Measurements from ENCODE around the gene BAK1. TPM values are rescaled to one million over a fixed set of nuclear protein-coding genes. Genes with fewer than 3 reads are reported as not detected.

Gene BAK1
- polyA plus RNA-seq, 1 donor (not counting 4 experiments of a cell fraction or from before 2014, with no cell fraction given), result 61.1 TPM

DNA sequence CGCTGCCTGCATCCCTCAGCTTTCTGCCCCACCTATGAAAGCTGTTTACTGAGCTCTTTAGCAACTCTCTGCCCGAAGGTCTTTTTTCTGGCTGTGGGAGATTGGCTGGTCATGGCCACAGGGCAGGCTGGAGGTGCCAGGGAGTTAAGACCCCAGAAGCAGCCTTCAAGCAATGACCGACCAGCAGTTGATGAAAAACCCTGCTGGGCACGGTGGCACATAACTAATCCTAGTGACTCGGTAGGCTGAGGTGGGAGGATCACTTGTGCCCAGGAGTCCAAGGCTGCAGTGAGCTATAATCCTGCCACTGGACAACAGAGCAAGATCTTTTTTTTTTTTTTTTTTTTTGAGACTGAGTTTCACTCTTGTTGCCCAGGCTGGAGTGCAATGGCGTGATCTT, 20.7 kb upstream of the BAK1 start:
- H3K9me1 ChIP-seq (ENCODE audit: control insufficient read depth, extremely low read depth, insufficient read depth, low read length), result no peaks in the 10 kb centered on the region
- FAIRE-seq (no peak), DNase-seq (ENCODE audit: low read depth, low spot score) (no peak)
- no peak overlapping the region for H3K9ac ChIP-seq (ENCODE audit: control insufficient read depth, extremely low read depth, insufficient read depth, low read length)
- H3K4me2 ChIP-seq (ENCODE audit: control insufficient read depth, extremely low read depth, insufficient read depth, low read depth, low read length), result no peak overlapping the region
- no peak overlapping the region for H3K27ac ChIP-seq (ENCODE audit: control insufficient read depth, insufficient read depth, low read length)
- no peaks in the 10 kb centered on the region for H4K20me1 ChIP-seq (ENCODE audit: control insufficient read depth, extremely low read depth, insufficient read depth, low read length)
- H2AFZ ChIP-seq (ENCODE audit: control insufficient read depth, low read length), result no peak overlapping the region
- no peak for TF ChIP-seq CTCF (optimal IDR thresholded peaks at IDR 0.05 in 1 of 3, IDR thresholded peaks at IDR 0.05 in 1 of 3, conservative IDR thresholded peaks at IDR 0.05 in 1 of 3; ENCODE audit: extremely low read depth in 1 of 3, insufficient read depth in 2 of 3, low read length in 3 of 3)
- TF ChIP-seq EZH2 (IDR thresholded peaks at IDR 0.05; ENCODE audit: low read length), result no peak
- peaks cover 9% of the 10 kb centered on the region for H3K4me1 ChIP-seq (ENCODE audit: control insufficient read depth, extremely low read depth, insufficient read depth, low read length)
- no peak overlapping the region for H3K4me3 ChIP-seq (ENCODE audit: control insufficient read depth in 2 of 3, extremely low read depth in 1 of 3, insufficient read depth in 2 of 3, low read depth in 1 of 3, low read length in 3 of 3)
- dilution Hi-C loops (cut with MboI; ENCODE audit: extremely low pct_ligation_motif_present, low sequenced_read_pairs), result no loop called here
- H3K27me3 ChIP-seq (ENCODE audit: control insufficient read depth, extremely low read depth, insufficient read depth, low read length), result no peaks in the 10 kb centered on the region
- H3K9me3 ChIP-seq (ENCODE audit: control insufficient read depth, low read depth, low read length), result no peaks in the 10 kb centered on the region
- H3K36me3 ChIP-seq (ENCODE audit: control insufficient read depth in 2 of 2, extremely low read depth in 1 of 2, insufficient read depth in 2 of 2, low read length in 2 of 2), result no peaks in the 10 kb centered on the region
- no peaks in the 10 kb centered on the region for H3K79me2 ChIP-seq (ENCODE audit: control insufficient read depth, insufficient read depth, low read length)

DNA sequence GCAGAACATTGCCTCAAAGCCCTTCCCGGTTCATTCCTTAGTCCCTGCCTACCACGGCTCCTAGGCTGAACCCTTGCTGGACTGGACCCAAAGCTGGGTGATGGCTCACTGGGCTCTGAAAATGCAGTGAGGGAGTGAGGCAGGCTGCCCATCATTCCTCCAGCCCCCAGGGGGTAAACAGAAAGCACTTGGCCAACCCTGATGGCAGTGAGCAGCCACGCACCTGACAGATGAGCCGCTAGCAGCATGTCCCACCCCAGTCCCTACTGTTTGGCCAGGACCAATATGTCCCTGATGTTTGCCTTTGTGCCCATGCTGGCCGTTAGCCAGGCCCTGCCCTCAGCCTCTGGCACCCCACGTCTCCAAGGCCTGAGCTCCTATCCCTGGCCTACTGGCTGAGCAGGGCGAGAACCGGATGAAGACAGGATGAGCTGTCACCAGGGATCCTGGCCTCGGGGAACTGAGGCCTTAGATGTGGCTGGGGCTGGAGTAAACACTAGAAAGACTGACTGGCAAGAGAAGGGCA, 19.4 kb upstream of the BAK1 start:
- peak overlapping the region; percentile 39 for H3K4me2 ChIP-seq (ENCODE audit: control insufficient read depth, extremely low read depth, insufficient read depth, low read depth, low read length)
- peak overlapping the region; percentile 6 for H3K27ac ChIP-seq (ENCODE audit: control insufficient read depth, insufficient read depth, low read length)
- H3K9ac ChIP-seq (ENCODE audit: control insufficient read depth, extremely low read depth, insufficient read depth, low read length), result no peak overlapping the region
- H3K27me3 ChIP-seq (ENCODE audit: control insufficient read depth, extremely low read depth, insufficient read depth, low read length), result no peaks in the 10 kb centered on the region
- no peak for FAIRE-seq
- no peaks in the 10 kb centered on the region for H3K9me3 ChIP-seq (ENCODE audit: control insufficient read depth, low read depth, low read length)
- H3K4me1 ChIP-seq (ENCODE audit: control insufficient read depth, extremely low read depth, insufficient read depth, low read length), result peaks cover 9% of the 10 kb centered on the region
- no peak overlapping the region for H3K4me3 ChIP-seq (ENCODE audit: control insufficient read depth in 2 of 3, extremely low read depth in 1 of 3, insufficient read depth in 2 of 3, low read depth in 1 of 3, low read length in 3 of 3)
- no peaks in the 10 kb centered on the region for H3K79me2 ChIP-seq (ENCODE audit: control insufficient read depth, insufficient read depth, low read length)
- H4K20me1 ChIP-seq (ENCODE audit: control insufficient read depth, extremely low read depth, insufficient read depth, low read length), result no peaks in the 10 kb centered on the region
- no peak overlapping the region for H2AFZ ChIP-seq (ENCODE audit: control insufficient read depth, low read length)
- dilution Hi-C loops (cut with MboI; ENCODE audit: extremely low pct_ligation_motif_present, low sequenced_read_pairs), result no loop called here
- no peaks in the 10 kb centered on the region for H3K9me1 ChIP-seq (ENCODE audit: control insufficient read depth, extremely low read depth, insufficient read depth, low read length)
- no peaks in the 10 kb centered on the region for H3K36me3 ChIP-seq (ENCODE audit: control insufficient read depth in 2 of 2, extremely low read depth in 1 of 2, insufficient read depth in 2 of 2, low read length in 2 of 2)
- no peak for DNase-seq (ENCODE audit: low read depth, low spot score)
- TF ChIP-seq EZH2 (IDR thresholded peaks at IDR 0.05; ENCODE audit: low read length) (no peak), CTCF (optimal IDR thresholded peaks at IDR 0.05 in 1 of 3, IDR thresholded peaks at IDR 0.05 in 1 of 3, conservative IDR thresholded peaks at IDR 0.05 in 1 of 3; ENCODE audit: extremely low read depth in 1 of 3, insufficient read depth in 2 of 3, low read length in 3 of 3) (no peak)

Data from keratinocyte (primary cell).